Smooth muscle cell of the brain vasculature (primary cell): ENCODE results near the gene TRH.

Experiments
- DNase-seq: peaks from one replicate; pipeline ENCODE4 v3.0.0-alpha.2; 2012; ENCODE audit warnings: low read depth, low spot score

Gene TRH

DNA sequence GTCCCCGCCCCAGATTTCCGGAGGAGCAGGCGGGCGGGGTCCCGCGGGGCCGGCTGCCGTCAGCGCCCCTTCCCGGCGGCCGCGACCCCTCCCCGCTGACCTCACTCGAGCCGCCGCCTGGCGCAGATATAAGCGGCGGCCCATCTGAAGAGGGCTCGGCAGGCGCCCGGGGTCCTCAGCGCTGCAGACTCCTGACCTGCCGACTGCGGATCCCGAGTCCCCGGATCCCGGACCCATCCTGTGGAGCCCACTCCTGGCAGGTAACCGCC, at the start of gene TRH:
TSS of gene TRH (plus strand) at position 157 of the 269 bp plus-strand sequence. CDS start 1,097 bp downstream, outside the sequence.
- no peak for DNase-seq

- DNase-seq = no peak
Measured at GRCh38 chr3:129927072-129927471, 47.4 kb upstream of the TRH start.

DNA sequence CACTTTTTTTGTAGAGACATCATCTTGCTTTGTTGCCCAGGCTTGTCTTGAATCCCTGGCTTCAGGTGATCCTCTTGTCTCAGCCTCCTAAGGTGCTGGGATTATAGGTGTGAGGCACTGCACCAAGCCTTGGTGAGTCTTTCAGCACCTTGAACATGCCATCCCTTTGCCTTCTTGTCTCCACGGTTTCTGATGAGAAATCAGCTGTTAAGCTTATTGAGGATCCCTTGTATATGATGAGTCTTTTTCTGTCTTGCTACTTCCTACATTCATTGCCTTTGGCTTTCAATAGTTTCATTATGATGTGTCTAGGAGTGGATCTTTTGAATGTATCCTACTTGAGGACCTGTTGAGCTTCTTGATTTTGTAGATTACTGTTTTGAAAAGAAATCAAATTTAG, 45.1 kb upstream of the TRH start:
- DNase-seq = no peak

DNA sequence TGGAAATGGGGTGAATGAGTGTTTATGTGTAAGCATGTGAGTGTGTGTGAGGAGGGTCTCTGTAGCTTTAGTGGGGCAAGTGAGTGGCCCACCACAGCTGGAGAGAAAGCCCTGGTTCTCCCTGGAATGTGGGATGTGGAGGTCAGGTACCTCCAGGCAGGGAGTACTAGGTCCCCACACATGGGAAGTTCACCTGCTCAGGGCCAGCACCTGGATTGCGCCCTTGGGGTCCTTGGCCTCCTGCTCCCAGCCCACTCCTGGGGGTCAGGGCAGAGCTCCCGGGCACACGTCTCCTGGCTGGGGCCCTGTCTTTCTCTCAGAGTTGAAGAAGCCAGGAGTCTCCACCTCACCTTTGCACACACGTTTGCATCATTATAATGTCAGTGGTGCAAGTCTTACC, 41.0 kb upstream of the TRH start:
- no peak for DNase-seq

- DNase-seq = no peak
Measured at GRCh38 chr3:129934234-129935123, 40.0 kb upstream of the TRH start.

- no peak for DNase-seq
Measured at GRCh38 chr3:129936757-129937156, 37.8 kb upstream of the TRH start.

- DNase-seq = no peak
Measured at GRCh38 chr3:129937717-129938116, 36.8 kb upstream of the TRH start.

- DNase-seq = no peak
Measured at GRCh38 chr3:129938140-129938930, 36.2 kb upstream of the TRH start.

GRCh38 chr3:129940086-129940485, 34.4 kb upstream of the TRH start:
- DNase-seq = no peak

- no peak for DNase-seq
Measured at GRCh38 chr3:129942296-129942695, 32.2 kb upstream of the TRH start.

DNA sequence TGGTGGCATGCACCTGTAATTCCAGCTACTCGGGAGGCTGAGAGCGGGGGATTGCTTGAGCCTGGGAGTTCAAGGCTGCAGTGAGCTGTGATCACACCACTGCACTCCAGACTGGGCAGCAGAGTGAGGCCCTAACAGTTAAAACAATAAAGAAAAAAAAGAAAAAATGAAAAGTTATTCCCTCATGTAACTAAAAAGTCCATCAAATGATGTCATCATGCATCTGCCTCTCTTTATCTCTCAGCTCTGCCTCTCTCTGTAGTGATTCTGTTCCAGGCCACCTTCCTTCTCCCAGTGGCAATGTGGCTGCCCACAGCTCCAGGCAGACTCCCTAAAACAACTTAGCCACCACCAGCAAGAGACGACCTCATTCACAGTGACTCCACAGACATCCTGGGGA, 31.5 kb upstream of the TRH start:
- DNase-seq = no peak

DNA sequence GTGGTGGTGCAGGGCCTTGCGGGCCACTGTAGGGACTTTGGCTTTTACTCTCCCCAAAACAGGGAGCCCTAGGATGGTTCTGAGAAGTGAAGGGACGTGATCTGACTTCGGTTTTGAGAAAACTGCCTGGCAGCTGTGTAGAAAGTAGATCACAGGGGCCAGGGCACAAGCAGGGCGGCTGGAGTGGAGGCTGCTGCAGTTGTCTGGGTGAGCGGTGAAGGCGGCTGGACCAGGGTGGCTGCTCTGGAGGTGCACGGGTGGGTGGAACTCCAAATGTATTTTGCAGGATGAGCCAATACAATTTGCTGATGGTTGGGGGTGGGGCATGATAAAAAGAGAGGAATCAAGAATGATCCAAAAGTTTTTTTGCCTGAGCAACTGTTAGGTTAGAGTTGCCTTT, 29.8 kb upstream of the TRH start:
- DNase-seq = no peak

- no peak for DNase-seq
Measured at GRCh38 chr3:129947538-129948240, 26.8 kb upstream of the TRH start.

- no peak for DNase-seq
Measured at GRCh38 chr3:129950318-129951046, 24.0 kb upstream of the TRH start.

DNA sequence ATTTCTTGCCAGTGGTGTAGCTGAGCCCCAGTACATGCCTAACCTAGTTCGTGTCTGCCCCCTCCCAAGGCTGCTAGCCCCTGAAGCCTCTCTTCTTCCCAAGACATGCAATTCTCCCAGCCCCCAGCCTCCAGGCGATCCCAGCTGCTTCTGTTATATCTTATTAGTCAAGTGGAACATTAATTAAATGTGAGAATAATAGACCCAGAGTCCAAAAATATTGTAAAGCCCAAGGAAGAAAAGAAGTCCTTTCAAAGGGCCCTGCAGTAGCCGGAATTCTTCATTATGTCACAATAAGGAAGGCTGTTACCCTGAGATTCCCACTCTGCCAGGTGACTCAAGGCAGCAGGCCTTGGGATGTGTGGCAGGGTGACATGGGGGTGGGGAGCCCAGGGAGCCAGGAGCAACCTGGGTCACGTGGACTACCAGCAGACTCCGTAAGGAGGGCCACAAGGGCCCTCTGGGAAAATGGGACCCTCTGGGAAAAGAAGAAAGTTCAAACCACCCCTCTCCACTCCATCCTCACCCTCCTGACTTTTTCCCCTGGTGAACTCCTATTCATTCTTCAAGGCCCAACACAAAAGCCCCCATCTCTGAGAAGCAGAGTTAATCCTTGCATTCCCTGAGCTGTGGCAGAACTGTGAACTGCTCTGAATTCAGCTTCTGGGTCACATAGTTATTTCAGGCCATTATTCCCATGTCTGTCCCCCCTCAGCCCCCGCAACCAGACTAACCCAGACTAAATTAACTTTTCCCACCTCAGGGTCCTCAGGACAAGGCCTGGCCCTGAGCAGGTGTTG, 21.8 kb upstream of the TRH start:
- DNase-seq = no peak

DNA sequence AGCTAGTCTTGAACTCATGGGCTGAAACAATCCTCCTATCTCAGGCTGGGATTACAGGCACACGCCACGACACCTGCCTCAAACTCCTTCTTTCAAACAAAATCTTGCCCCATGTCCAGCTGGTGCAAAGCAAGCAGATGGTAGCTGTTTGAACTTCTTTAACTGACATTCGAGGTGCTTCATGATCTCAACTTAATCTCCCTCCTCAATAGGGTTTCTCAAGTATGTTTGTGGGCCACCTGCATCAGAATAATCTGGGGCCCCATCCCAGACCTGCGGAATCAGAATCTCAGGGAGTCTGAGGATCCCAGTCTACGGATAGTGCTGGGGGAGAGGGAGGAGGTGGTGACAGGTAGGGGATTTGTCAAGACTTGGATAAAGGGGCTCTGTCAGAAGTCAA, 20.9 kb upstream of the TRH start:
- no peak for DNase-seq

GRCh38 chr3:129954514-129954913, 20.0 kb upstream of the TRH start:
- DNase-seq = no peak

GRCh38 chr3:129956936-129957335, 17.6 kb upstream of the TRH start:
- no peak for DNase-seq

- no peak for DNase-seq
Measured at GRCh38 chr3:129958755-129959154, 15.8 kb upstream of the TRH start.

DNA sequence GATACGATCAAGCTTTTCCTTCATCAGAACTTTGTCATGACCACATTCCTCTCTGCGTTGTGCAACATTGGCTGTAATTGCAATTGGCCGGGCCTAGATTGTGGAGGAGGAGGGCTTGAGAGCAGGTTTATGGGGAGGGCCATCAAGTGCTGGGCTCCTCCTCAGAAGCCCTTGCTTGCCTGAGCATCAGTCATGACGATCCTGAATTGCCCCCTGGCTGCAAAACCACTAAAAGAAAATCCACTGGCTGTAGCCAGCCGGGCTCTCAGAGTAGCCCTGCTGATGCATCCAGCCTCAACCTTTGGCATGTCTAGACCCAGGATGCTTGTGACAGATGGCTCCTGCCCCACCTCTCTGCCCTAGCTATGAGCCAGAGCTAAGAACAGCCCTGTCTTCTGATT, 13.4 kb upstream of the TRH start:
- DNase-seq = no peak

DNA sequence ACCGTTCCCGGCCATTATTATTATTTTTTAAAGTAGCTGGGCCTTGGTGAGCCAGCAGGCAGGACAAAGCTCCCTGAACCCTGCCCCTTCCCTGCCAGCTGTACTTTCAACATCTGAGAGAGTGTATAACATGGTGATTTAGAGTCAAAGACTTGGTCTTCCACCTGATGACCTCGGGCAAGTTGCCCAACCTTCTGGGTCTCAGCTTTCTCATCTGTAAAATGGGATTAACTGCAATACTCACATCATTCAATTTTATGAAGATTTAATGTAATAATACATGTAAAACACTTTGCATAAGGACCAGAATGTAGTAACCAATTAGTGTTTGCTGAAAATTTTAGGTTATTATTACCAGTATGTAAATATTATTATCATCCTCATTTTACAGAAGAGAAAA, 11.9 kb upstream of the TRH start:
- no peak for DNase-seq
